Renal cortex interstitium (tissue), 11 donors: ENCODE data around the gene SYNGR1. TPM values are rescaled to one million over a fixed set of nuclear protein-coding genes. Genes with fewer than 3 reads are reported as not detected.

Experiments used
- DNase-seq, 11 donors: peaks; one replicate each; pipeline ENCODE4 v3.0.0-alpha.2; 2013; ENCODE audit warnings: low read depth in 9 of 11, low spot score in 4 of 11; ENCODE audit errors: extremely low read depth in 1 of 11
- polyA plus RNA-seq, 3 donors: library from polyadenylated mRNA; unstranded; fragments of 120-200 nt; gene quantifications; one replicate each; pipeline ENCODE4 v1.2.1, GENCODE V29; 2013; ENCODE audit not compliant: insufficient read length in 3 of 3

Gene SYNGR1
- polyA plus RNA-seq, 3 donors: 15.7 to 28.4 (median 23.7) TPM

GRCh38 chr22:39432361-39432811, 82.6 kb downstream of the SYNGR1 start:
- DNase-seq: no peak

GRCh38 chr22:39433476-39434242, 83.9 kb downstream of the SYNGR1 start:
- DNase-seq: no peak

GRCh38 chr22:39434243-39434653, 84.5 kb downstream of the SYNGR1 start:
- no peak for DNase-seq

- no peak for DNase-seq
These were observed 84.9 kb downstream of the SYNGR1 start for GRCh38 chr22:39434721-39435120.

Other genes starting within 250 kb of the SYNGR1 start
- 10 to 100 TPM in 1 of 3 donors, 1 to 10 TPM in 2; 7.1 to 13.8 (median 8.1) TPM for gene CBX7, start 197.3 kb upstream of the SYNGR1 start, polyA plus RNA-seq
- gene PDGFB, start 105.0 kb upstream of the SYNGR1 start, polyA plus RNA-seq: 10 to 100 TPM; 11.3 to 15.9 (median 15.6) TPM
- 1,000 to 10,000 TPM; 2,961 to 3,304 (median 3,137) TPM for gene RPL3, start 30.4 kb upstream of the SYNGR1 start, polyA plus RNA-seq
- gene TAB1, start 49.8 kb downstream of the SYNGR1 start, polyA plus RNA-seq: 10 to 100 TPM; 21.1 to 33.0 (median 30.7) TPM
- gene MGAT3, start 107.0 kb downstream of the SYNGR1 start, polyA plus RNA-seq: 10 to 100 TPM; 20.8 to 33.3 (median 22.0) TPM
- gene MIEF1, start 152.3 kb downstream of the SYNGR1 start, polyA plus RNA-seq: 10 to 100 TPM; 32.3 to 36.0 (median 34.8) TPM
- 100 to 1,000 TPM; 260 to 282 (median 267) TPM for gene ATF4, start 170.6 kb downstream of the SYNGR1 start, polyA plus RNA-seq
- 10 to 100 TPM; 41.3 to 58.4 (median 52.9) TPM for gene RPS19BP1, start 182.8 kb downstream of the SYNGR1 start, polyA plus RNA-seq
- under 1 TPM; 0.09 to 0.10 (median 0.09) TPM for gene CACNA1I, start 220.8 kb downstream of the SYNGR1 start, polyA plus RNA-seq